Stimulated activated naive B cell treated with anti-CD40 and anti-IgM and Interleukin-4, amounts not matched to agents 10 μg/mL and 1 μg/mL and 100 μg/mL, for 72 hours (primary cell): ENCODE results near the gene RRP1B.
"Not testable (repeated sequence)": the region's sequence is repeated elsewhere in the genome, so short reads cannot be mapped to it uniquely, and the experiment has no call there.

Experiments used
- ATAC-seq, 2 donors: fragments of 150-1000 bp; cut with Tn5 transposase; replicated peaks; 2 replicates each; pipeline ENCODE4 v1.10.0; 2021; ENCODE audit warnings: moderate library complexity in 1 of 2
- DNase-seq: peaks from one replicate; pipeline ENCODE4 v3.0.0; 2021
- H3K27ac Mint-ChIP-seq: one replicate; pipeline ENCODE4 v1.8.0; 2022; ENCODE audit warnings: mild to moderate bottlenecking, mixed read lengths
- H3K27me3 Mint-ChIP-seq, 2 donors: one replicate each; pipeline ENCODE4 v1.8.0; 2022; ENCODE audit warnings: mixed read lengths in 2 of 2
- H3K36me3 Mint-ChIP-seq, 2 donors: one replicate each; pipeline ENCODE4 v1.8.0; 2022; ENCODE audit warnings: mixed read lengths in 2 of 2, mild to moderate bottlenecking in 1 of 2
- H3K4me1 Mint-ChIP-seq, 2 donors: one replicate each; pipeline ENCODE4 v1.8.0; 2022; ENCODE audit warnings: mixed read lengths in 2 of 2, mild to moderate bottlenecking in 1 of 2
- H3K4me3 Mint-ChIP-seq, 2 donors: one replicate each; pipeline ENCODE4 v1.8.0; 2022; ENCODE audit warnings: mild to moderate bottlenecking in 2 of 2, mixed read lengths in 2 of 2, moderate library complexity in 1 of 2
- H3K9me3 Mint-ChIP-seq, 2 donors: one replicate each; pipeline ENCODE4 v1.8.0; 2022; ENCODE audit warnings: mixed read lengths in 2 of 2, mild to moderate bottlenecking in 1 of 2

Gene RRP1B

DNA sequence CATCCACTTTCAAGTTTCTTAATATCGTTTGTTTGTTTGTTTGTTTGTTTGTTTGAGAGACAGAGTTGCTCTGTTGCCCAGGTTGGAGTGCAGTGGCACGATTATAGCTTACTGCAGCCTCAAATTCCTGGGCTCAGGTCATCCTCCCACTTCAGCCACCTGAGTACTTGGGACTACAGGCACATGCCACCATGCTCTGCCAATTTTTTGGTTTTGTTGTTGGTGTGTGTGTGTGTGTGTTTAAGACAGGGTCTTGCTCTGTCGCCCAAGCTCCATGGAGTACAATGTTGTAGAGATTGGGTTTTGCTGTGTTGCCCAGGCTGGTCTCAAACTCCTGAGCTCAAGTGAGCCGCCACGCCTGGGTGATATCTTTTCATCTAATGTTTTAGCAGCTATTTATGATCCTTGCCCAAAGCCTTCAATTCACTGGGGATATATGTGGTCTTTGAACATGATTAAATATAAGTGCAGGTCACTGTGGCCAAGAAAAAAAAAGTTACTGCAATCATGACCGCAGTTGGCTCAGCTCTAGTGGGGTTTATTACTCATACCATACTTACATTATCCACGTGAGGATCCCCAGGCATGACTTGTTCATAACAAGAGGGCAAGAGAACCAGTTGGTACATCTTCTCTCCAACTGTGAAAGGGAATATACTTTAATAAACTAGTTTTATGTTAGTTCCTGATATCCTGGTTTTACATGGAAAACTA lies 8.0 kb downstream of the RRP1B start:
- Mint-ChIP-seq H3K27me3 (no peaks in the 10 kb centered on the region), H3K27ac (peak overlapping the region; percentile 80), H3K9me3 (peaks cover 0 to 2% of the 10 kb centered on the region in 2 donors), H3K4me1 (peaks cover 16 to 42% of the 10 kb centered on the region in 2 donors), H3K36me3 (peaks cover 32 to 45% of the 10 kb centered on the region in 2 donors), H3K4me3 (peak overlapping the region; percentile 48 to 62)
- peak; percentile 98 for ATAC-seq
- DNase-seq, result peak; percentile 38

DNA sequence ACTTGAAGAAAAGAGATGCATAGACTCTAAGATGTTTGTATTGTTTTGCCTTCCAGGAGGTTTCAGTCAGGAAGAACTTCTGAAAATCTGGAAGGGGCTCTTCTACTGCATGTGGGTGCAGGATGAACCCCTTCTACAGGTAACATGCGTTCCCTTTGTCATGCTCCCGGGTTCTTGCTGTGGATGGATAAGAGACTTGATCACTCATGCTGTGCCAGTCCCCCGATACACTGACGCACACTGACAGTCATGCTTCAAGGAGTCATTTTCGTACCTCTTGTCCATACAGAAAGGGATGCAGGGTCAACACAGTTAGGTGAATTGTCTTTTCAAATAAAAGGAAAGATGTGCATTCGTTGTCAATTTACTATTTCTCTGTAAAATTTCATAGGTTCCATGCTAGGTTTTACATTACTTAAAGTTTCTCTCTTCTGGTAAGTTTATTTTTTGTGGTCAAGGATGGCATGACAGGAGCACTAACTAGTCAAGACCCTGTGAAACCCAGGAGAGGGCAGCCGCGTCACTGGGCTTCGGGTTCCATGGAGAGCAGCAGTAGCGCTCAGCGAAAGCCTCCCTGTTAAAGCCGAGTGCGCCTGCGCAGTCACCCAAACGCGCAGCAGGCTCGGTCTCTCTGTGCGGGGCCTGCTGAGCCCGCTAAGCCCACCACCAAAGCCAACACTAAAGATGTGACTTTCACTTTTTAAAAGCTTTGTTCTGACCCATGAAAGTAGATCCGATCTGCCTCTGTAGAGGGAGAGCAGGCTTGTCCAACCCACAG lies 10.7 kb downstream of the RRP1B start:
- no peak overlapping the region for H3K27ac Mint-ChIP-seq

DNA sequence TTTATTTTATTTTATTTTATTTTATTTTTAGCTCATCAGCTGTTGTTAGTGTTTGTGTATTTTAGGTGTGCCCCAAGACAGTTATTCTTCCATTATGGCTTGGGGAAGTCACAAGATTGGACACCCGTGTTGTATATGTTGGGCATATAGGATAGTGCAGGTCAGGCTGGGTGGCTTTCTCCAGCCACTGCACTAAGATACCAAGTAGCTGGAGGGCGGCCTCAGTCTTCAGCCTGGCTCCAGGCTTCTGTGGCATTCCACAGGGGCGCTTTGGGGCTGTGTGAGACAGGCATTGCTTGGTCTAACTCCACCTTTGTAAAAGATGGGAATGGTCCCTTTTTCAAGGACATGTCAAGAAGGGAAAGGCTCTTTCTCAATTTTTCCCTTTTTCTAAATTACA lies 16.5 kb downstream of the RRP1B start:
- no peak for ATAC-seq
- Mint-ChIP-seq H3K27ac (no peak overlapping the region), H3K4me1 (peaks cover 0 to 3% of the 10 kb centered on the region in 2 donors), H3K4me3 (no peak overlapping the region), H3K36me3 (peaks cover 29 to 57% of the 10 kb centered on the region in 2 donors), H3K9me3 (no peaks in the 10 kb centered on the region), H3K27me3 (no peaks in the 10 kb centered on the region)
- DNase-seq, result no peak

More for the DNA sequence above, 10.7 kb downstream of the RRP1B start:
- H3K27me3 Mint-ChIP-seq, result no peaks in the 10 kb centered on the region
- peaks cover 0 to 2% of the 10 kb centered on the region in 2 donors for H3K9me3 Mint-ChIP-seq
- peaks cover 33 to 51% of the 10 kb centered on the region in 2 donors for H3K36me3 Mint-ChIP-seq
- H3K4me1 Mint-ChIP-seq, result peaks cover 14 to 31% of the 10 kb centered on the region in 2 donors
- no peak overlapping the region for H3K4me3 Mint-ChIP-seq
- DNase-seq, result no peak
- ATAC-seq, result no peak

DNA sequence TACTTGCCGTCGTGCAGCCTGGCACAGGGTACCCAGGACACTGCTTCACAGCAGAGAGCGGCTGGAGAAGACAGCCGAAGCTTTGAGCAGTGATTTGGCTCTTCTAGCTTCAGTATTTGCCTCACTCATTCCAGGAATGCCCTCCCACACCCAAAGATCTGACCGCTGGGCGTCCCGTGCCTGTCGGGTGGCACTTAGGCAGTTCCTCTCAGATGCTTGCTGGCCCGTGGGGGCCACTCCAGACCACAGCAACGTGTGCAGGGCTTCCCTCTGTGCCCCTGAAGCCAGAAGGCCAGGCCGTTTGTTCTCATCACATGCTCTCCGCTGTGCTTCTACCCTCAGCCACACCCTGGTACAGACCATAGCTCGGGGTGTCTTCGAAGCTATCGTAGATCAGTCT lies 17.0 kb downstream of the RRP1B start:
- Mint-ChIP-seq H3K27me3 (no peaks in the 10 kb centered on the region), H3K36me3 (peaks cover 29 to 55% of the 10 kb centered on the region in 2 donors), H3K27ac (no peak overlapping the region), H3K4me1 (peaks cover 0 to 3% of the 10 kb centered on the region in 2 donors), H3K4me3 (no peak overlapping the region), H3K9me3 (no peaks in the 10 kb centered on the region)
- no peak for ATAC-seq
- no peak for DNase-seq

DNA sequence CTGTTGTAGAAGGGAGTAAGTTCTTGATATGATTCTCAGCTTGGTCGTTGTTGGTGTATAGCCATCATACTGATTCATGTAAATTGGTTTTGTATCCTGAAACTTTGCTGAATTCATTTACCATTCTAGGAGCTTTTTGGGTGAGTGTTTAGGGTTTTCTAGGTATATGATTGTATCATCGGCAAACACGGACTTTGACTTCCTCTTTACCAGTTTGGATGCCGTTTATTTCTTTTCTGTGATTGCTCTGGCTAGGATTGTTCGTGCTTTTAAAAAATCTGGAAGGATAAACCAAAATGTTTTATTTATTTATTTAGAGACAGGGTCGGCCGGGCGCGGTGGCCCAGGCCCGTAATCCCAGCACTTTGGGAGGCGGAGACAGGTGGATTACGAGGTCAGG lies 20.6 kb downstream of the RRP1B start:
- no peak overlapping the region for H3K4me3 Mint-ChIP-seq
- no peak for DNase-seq
- H3K36me3 Mint-ChIP-seq, result peaks cover 38 to 58% of the 10 kb centered on the region in 2 donors
- ATAC-seq, result no peak
- H3K9me3 Mint-ChIP-seq, result no peaks in the 10 kb centered on the region
- peak overlapping the region; percentile 38 for H3K27ac Mint-ChIP-seq
- peaks cover 0 to 3% of the 10 kb centered on the region in 2 donors for H3K4me1 Mint-ChIP-seq
- no peaks in the 10 kb centered on the region for H3K27me3 Mint-ChIP-seq

DNA sequence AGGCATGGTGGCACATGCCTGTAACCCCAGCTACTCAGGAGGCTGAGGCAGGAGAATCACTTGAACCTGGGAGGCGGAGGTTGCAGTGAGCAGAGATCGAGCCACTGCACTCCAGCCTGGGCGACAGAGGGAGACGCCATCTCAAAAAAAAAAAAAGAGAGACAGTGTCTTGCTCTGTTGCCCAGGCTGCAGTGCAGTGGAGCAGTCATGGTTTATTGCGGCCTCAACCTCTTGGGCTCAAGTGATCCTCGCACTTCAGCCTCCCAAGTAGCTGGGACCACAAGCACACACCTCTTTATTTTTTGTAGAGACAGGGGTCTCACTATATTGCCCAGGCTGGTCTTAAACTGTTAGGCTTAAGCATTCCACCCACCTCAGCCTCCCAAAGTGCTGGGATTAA lies 21.1 kb downstream of the RRP1B start:
- H3K4me1 Mint-ChIP-seq, H3K27me3 Mint-ChIP-seq, H3K27ac Mint-ChIP-seq, H3K9me3 Mint-ChIP-seq, DNase-seq, H3K4me3 Mint-ChIP-seq, ATAC-seq: not testable (repeated sequence)
- H3K36me3 Mint-ChIP-seq, result peaks cover 42 to 60% of the 10 kb centered on the region in 2 donors

DNA sequence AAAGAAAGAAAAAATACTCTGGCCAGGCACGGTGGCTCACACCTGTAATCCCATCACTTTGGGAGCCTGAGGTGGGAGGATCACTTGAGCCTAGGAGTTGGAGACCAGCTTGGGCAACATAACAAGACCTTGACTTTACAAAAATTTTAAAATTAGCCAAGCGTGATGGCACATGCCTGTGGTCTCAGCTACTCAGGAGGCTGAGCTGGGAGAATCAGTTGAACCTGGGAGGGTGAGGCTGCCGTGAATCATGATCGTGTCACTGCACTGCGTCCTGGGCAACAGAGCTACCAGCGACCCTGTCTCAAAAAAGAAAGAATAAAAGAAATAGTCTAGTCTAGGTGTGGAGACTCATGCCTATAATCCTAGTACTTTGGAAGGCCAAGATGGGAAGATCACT lies 22.3 kb downstream of the RRP1B start:
- H3K27ac Mint-ChIP-seq, result no peak overlapping the region
- no peaks in the 10 kb centered on the region for H3K9me3 Mint-ChIP-seq
- no peaks in the 10 kb centered on the region for H3K27me3 Mint-ChIP-seq
- H3K4me1 Mint-ChIP-seq, result peaks cover 3 to 6% of the 10 kb centered on the region in 2 donors
- no peak for ATAC-seq
- no peak for DNase-seq
- H3K4me3 Mint-ChIP-seq, result no peak overlapping the region
- peaks cover 44 to 63% of the 10 kb centered on the region in 2 donors for H3K36me3 Mint-ChIP-seq

DNA sequence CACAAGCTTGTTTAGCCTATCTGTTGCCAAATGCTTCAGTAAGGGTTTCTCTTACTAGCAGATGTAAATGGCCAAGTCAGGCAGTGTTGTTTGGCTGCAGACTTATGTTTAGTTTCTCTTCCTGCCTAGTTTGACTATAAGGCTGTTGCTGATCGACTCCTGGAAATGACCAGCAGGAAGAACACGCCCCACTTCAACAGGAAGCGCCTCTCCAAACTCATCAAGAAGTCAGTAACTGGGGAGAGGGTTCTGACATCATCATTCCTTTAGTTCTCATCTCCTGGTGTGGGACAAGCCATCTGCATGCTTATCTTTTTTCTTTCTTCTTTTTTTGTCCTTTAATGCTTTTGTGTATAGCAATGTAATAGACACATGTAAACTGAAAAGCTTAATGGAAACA lies 25.1 kb downstream of the RRP1B start:
- H3K36me3 Mint-ChIP-seq, result peaks cover 56 to 64% of the 10 kb centered on the region in 2 donors

DNA sequence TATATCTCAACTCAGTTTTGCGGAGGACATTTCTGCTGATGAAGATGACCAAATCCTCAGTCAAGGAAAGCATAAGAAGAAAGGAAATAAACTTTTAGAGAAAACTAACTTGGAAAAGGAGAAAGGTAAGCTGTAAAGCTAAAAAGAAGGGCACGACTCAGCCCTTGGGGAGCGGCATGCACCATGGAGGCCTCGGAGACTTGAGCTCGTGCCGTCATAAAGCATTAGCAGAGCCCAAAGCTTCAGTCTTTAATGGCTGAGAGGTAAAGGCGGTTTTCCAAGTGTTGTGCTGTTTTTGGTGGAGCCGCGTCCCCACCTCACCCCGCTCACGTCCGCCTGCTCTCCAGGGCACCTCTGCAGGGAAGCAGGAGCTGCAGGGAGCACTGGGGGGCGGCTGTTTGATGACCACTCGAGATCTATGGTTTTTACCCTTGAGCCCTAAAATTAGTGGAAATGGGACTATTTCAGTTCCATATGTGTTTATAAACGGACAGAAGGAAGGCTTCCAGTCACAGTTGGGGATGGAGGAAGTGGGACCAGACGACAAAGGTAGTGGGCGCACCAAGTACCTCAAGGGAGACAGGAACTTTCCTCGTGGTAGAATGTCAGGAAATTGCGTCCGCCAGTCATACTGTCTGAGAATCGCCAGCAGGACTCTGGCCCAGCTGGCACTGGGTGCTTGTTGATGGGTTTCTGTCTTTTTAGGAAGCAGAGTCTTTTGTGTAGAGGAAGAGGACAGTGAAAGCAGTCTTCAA lies 27.6 kb downstream of the RRP1B start:
- Mint-ChIP-seq H3K9me3 (no peaks in the 10 kb centered on the region), H3K36me3 (peaks cover 63 to 67% of the 10 kb centered on the region in 2 donors), H3K27ac (peak overlapping the region; percentile 81), H3K4me3 (peak overlapping the region in 1 of 2 donors; percentile 64), H3K4me1 (peaks cover 19 to 25% of the 10 kb centered on the region in 2 donors), H3K27me3 (no peaks in the 10 kb centered on the region)
- DNase-seq (no peak), ATAC-seq (no peak)

More for the DNA sequence above, 25.1 kb downstream of the RRP1B start:
- H3K27ac Mint-ChIP-seq, result peak overlapping the region; percentile 11
- DNase-seq (no peak), ATAC-seq (no peak)
- no peaks in the 10 kb centered on the region for H3K27me3 Mint-ChIP-seq
- H3K9me3 Mint-ChIP-seq, result no peaks in the 10 kb centered on the region
- peaks cover 22 to 25% of the 10 kb centered on the region in 2 donors for H3K4me1 Mint-ChIP-seq
- H3K4me3 Mint-ChIP-seq, result no peak overlapping the region

DNA sequence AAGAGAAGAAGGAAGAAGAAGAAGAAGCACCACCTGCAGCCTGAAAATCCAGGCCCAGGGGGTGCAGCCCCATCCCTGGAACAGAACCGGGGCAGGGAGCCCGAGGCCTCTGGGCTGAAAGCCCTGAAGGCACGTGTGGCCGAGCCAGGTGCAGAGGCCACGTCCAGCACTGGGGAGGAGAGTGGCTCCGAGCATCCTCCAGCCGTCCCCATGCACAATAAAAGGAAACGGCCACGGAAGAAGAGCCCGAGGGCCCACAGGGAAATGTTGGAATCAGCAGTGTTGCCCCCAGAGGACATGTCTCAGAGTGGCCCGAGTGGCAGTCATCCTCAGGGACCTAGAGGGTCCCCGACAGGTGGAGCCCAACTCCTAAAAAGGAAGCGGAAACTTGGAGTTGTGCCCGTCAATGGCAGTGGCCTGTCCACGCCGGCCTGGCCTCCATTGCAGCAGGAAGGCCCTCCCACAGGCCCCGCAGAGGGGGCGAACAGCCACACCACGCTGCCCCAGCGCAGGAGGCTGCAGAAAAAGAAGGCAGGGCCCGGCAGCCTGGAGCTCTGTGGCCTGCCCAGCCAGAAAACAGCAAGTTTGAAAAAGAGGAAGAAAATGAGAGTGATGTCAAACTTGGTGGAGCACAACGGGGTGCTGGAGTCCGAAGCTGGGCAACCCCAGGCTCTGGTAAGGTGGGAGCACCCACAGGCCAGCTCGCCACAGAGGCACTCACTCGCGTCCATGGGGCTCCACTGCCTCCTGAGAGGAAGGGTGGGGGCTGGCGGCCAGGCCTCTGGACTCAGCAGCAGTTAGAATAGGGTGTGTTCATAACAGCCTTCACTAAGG lies 28.4 kb downstream of the RRP1B start:
- DNase-seq, result peak; percentile 29
- Mint-ChIP-seq H3K9me3 (no peaks in the 10 kb centered on the region), H3K27ac (peak overlapping the region; percentile 48), H3K27me3 (no peaks in the 10 kb centered on the region), H3K4me1 (peaks cover 19 to 25% of the 10 kb centered on the region in 2 donors), H3K4me3 (peak overlapping the region in 1 of 2 donors; percentile 64), H3K36me3 (peaks cover 60 to 65% of the 10 kb centered on the region in 2 donors)
- ATAC-seq, result peak; percentile 90

DNA sequence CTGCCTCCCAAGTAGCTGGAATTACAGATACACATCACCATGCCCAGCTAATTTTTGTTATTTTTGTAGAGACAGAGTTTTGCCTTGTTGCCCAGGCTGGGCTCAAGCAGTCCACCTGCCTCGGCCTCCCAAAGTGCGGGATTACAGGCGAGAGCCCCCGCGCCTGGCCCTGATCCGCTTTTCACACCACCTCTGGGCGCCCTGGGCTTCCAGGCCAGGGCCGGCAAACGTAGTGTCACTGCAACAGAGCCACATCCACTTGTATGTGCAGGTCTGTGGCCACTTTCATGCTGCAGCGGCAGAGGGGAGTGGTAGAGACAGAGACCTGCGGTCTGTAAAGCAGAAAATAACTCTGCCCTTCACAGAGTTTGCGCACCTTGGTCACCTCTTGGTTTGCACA lies 29.5 kb downstream of the RRP1B start:
- peaks cover 19 to 25% of the 10 kb centered on the region in 2 donors for H3K4me1 Mint-ChIP-seq
- no peak overlapping the region for H3K4me3 Mint-ChIP-seq
- H3K36me3 Mint-ChIP-seq, result peaks cover 64 to 68% of the 10 kb centered on the region in 2 donors
- DNase-seq (no peak), ATAC-seq (no peak)
- H3K27me3 Mint-ChIP-seq, result no peaks in the 10 kb centered on the region
- H3K9me3 Mint-ChIP-seq, result no peaks in the 10 kb centered on the region
- no peak overlapping the region for H3K27ac Mint-ChIP-seq

DNA sequence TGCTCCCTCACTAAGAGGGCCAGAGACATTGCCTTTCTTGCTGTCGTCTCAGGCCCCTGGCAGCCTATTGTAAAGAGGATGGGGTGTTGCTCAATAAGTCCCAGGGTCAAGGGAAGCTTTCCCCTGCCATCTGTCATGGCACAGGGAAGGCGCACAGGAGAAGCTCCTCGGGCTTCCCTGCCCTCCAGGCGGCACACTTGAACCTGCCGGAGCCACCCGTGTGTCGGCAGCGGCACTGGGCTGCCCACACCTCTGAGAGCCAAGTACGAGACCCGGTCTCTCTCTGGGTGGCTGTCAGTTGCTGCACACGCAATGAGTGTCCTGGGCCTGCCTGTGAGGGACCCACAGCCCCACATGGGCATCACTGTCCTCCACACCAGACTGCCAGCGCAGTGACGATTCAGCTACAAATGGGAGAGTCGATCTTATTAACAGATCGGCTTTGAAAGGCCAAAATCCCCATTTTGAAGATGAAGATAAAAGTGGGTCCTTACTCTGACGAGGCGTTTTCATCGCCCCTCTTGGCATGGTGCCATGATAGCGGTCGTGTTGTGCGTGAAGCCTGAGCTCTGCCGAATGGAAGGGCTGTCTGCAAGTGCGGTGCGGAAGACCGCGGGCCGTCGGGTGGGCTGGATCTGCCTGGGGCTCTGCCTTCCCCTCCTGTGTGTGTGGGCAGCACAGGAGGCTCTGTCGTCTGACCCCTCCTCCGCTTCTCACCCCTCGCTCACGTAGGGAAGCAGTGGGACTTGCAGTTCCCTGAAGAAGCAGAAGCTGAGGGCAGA lies 30.4 kb downstream of the RRP1B start:
- H3K36me3 Mint-ChIP-seq, result peaks cover 63 to 69% of the 10 kb centered on the region in 2 donors
- no peak overlapping the region for H3K27ac Mint-ChIP-seq
- H3K4me1 Mint-ChIP-seq, result peaks cover 19 to 25% of the 10 kb centered on the region in 2 donors
- DNase-seq, result no peak
- no peak overlapping the region for H3K4me3 Mint-ChIP-seq
- H3K27me3 Mint-ChIP-seq, result no peaks in the 10 kb centered on the region
- no peaks in the 10 kb centered on the region for H3K9me3 Mint-ChIP-seq
- ATAC-seq, result no peak

DNA sequence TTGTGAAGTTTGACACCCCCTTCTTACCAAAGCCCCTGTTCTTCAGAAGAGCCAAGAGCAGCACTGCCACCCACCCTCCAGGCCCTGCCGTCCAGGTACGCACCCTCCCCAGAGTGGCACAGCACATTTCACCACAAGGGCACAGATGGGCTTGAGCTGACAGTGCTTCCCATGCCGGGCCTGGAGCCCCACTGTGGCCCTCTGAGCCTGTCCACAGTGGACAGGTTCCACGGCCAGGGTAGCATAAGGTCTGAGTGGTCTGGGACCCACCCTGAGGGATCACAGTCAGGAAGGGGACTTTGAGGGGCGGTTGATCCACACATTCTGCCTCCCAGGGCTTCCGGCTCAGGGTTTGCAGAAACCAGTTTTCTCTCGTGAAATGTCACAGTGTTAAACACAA lies 31.0 kb downstream of the RRP1B start:
- H3K4me1 Mint-ChIP-seq, result peaks cover 19 to 25% of the 10 kb centered on the region in 2 donors
- H3K27me3 Mint-ChIP-seq, result no peaks in the 10 kb centered on the region
- DNase-seq (no peak), ATAC-seq (no peak)
- no peaks in the 10 kb centered on the region for H3K9me3 Mint-ChIP-seq
- H3K27ac Mint-ChIP-seq, result no peak overlapping the region
- peaks cover 58 to 67% of the 10 kb centered on the region in 2 donors for H3K36me3 Mint-ChIP-seq
- H3K4me3 Mint-ChIP-seq, result no peak overlapping the region
